WTC11 (cell line): ENCODE results near the gene CACHD1.

Experiments used
- NFYB ChIP-seq: sonication (generic); formaldehyde crosslinking; conservative IDR thresholded peaks from 2 replicates; pipeline ENCODE4 v1.8.0; 2022; ENCODE audit warnings: low read depth, missing genetic modification reagents
- TF ChIP-seq, protein P1 (sequence below): fragments of 200-600 bp; IDR thresholded peaks from 2 replicates; pipeline ENCODE4 v1.8.0; 2022; ENCODE audit warnings: antibody characterized with exemption

DNA sequence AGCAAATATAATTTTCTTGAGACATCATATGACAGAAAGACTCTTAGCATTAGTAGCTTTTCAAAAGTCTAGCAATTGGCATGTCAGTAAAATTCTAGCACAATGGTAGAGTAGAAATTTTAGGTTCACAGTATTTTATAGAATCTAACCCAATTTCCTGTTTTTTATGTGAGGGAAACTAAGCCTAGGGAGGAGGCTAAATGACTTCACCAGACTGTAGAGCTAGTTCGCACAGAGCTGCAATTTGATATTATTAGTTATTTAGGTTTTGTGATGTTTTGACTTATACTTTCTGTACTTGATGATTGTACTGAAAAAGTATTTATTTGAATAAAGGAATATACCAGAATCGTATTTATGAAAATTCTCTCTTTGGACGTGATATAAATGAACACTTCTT, 68.5 kb downstream of the CACHD1 start:
- TF ChIP-seq, protein P1, sequence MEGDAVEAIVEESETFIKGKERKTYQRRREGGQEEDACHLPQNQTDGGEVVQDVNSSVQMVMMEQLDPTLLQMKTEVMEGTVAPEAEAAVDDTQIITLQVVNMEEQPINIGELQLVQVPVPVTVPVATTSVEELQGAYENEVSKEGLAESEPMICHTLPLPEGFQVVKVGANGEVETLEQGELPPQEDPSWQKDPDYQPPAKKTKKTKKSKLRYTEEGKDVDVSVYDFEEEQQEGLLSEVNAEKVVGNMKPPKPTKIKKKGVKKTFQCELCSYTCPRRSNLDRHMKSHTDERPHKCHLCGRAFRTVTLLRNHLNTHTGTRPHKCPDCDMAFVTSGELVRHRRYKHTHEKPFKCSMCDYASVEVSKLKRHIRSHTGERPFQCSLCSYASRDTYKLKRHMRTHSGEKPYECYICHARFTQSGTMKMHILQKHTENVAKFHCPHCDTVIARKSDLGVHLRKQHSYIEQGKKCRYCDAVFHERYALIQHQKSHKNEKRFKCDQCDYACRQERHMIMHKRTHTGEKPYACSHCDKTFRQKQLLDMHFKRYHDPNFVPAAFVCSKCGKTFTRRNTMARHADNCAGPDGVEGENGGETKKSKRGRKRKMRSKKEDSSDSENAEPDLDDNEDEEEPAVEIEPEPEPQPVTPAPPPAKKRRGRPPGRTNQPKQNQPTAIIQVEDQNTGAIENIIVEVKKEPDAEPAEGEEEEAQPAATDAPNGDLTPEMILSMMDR: no peak
- no peak for TF ChIP-seq NFYB (CRISPR knock-in tag)
